OCI-LY7 (cell line): ENCODE measurements around the gene TUBA1A.
"Not testable (repeated sequence)": the region's sequence is repeated elsewhere in the genome, so short reads cannot be mapped to it uniquely, and the experiment has no call there.

Source experiments
- CTCF ChIP-seq: fragments of 200-600 bp; sonication (generic); conservative IDR thresholded peaks from 2 replicates; pipeline ENCODE4 v1.5.1; 2014; ENCODE audit warnings: mild to moderate bottlenecking, antibody characterized with exemption, low read length, moderate library complexity, mixed read lengths
- EZH2phosphoT487 ChIP-seq: fragments of 200-600 bp; sonication (generic); IDR thresholded peaks from 2 replicates; pipeline ENCODE4 v1.6.1; 2018; ENCODE audit warnings: low read depth, borderline replicate concordance, mild to moderate bottlenecking, mixed run types, antibody characterized with exemption, low read length, moderate library complexity, mixed read lengths

GRCh38 chr12:49193746-49194145, 4.9 kb upstream of the TUBA1A start:
- TF ChIP-seq CTCF, EZH2phosphoT487: not testable (repeated sequence)
